ENCODE data around the gene DUSP3.

DUSP3 gene

DNA sequence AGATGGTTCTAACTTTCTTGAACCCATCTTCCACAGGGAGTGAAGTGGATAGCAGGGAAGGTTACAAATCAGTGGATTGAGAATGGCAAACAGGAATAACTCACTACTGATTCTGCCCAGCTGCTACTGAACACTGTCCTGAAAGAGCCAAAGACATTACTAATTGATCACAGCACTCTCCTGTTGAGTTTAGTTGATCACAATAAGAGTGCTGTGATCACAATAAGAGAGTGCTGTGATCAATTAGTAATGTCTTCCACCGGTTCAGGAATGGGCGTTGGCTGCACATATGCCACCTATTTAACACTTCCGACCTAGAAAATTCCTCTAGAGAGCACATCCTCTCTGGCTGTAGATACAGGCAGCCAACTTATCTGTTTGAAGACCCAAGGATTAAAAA is 12.8 kb upstream of the DUSP3 start:
- peaks cover 9% of the 10 kb centered on the region; the same call in 1 of the 2 replicates for H3K27me3 ChIP-seq (ENCODE audit: low read depth, low read length)
- no peaks in the 10 kb centered on the region for H3K79me2 ChIP-seq (ENCODE audit: low read length)
- peak overlapping the region; percentile 31 for H3K4me2 ChIP-seq (ENCODE audit: low read length)
- no peaks in the 10 kb centered on the region for H3K36me3 ChIP-seq (replicated peaks; ENCODE audit: low read depth, low read length)
- peak overlapping the region; percentile 42 for H3K4me3 ChIP-seq (ENCODE audit: low read length)
- TF ChIP-seq, protein P1, sequence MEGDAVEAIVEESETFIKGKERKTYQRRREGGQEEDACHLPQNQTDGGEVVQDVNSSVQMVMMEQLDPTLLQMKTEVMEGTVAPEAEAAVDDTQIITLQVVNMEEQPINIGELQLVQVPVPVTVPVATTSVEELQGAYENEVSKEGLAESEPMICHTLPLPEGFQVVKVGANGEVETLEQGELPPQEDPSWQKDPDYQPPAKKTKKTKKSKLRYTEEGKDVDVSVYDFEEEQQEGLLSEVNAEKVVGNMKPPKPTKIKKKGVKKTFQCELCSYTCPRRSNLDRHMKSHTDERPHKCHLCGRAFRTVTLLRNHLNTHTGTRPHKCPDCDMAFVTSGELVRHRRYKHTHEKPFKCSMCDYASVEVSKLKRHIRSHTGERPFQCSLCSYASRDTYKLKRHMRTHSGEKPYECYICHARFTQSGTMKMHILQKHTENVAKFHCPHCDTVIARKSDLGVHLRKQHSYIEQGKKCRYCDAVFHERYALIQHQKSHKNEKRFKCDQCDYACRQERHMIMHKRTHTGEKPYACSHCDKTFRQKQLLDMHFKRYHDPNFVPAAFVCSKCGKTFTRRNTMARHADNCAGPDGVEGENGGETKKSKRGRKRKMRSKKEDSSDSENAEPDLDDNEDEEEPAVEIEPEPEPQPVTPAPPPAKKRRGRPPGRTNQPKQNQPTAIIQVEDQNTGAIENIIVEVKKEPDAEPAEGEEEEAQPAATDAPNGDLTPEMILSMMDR (IDR thresholded peaks at IDR 0.05; ENCODE audit: low read depth, low read length) = no peak
- TF ChIP-seq EZH2phosphoT487 (IDR thresholded peaks at IDR 0.05; ENCODE audit: low read depth) = no peak
- H3K4me1 ChIP-seq (ENCODE audit: low read length) = 0 out of 2 replicates have a peak, but pooled peaks cover 5% of the 10 kb centered on the region
- no peaks in the 10 kb centered on the region for H3K9me3 ChIP-seq (ENCODE audit: insufficient read depth, low read length)
- H4K20me1 ChIP-seq (ENCODE audit: insufficient read depth, low read length) = no peaks in the 10 kb centered on the region
- H3K27ac ChIP-seq (ENCODE audit: low read length) = no peak overlapping the region
- H3K9ac ChIP-seq (ENCODE audit: low read length) = no peak overlapping the region
- peak overlapping the region; percentile 63 for H2AFZ ChIP-seq (ENCODE audit: low read depth, low read length)

DNA sequence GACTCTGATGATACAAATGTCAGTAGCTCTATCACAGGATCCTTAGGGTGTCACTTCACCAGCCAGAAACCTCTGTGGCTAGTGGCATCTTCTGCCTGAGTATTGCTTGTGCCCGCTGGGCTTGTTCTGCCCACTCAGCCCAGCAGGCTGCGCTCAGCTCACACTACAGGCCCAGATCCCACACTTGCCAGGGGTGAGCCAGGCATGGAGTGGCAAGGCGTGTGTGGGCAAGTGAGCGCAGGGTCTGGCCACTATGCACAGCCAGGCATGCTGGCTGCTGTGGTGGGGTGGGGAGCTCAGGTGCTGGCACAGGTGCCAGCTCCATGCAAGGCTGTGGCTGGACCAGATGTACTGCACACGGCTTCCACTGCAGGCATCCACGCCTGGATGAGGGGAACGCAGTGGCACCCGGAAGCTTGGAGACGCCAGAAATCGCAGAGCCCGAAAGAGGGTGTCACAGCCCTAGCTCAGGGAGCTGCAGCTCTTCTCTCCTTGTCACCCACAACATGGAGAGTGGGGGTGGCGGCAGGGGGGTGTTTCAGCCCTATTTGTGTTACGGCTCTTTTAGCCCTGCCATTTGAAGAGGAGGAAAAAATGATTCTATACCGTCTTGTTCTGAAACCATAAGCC is 11.6 kb upstream of the DUSP3 start:
- H3K4me1 ChIP-seq (ENCODE audit: low read length) = 0 out of 2 replicates have a peak, but pooled peaks cover 5% of the 10 kb centered on the region
- no peaks in the 10 kb centered on the region for H3K36me3 ChIP-seq (replicated peaks; ENCODE audit: low read depth, low read length)
- no peak overlapping the region for H3K4me3 ChIP-seq (ENCODE audit: low read length)
- no peak overlapping the region for H3K9ac ChIP-seq (ENCODE audit: low read length)
- H4K20me1 ChIP-seq (ENCODE audit: insufficient read depth, low read length) = no peaks in the 10 kb centered on the region
- H3K27me3 ChIP-seq (ENCODE audit: low read depth, low read length) = peaks cover 9% of the 10 kb centered on the region; the same call in 1 of the 2 replicates
- H2AFZ ChIP-seq (ENCODE audit: low read depth, low read length) = no peak overlapping the region
- no peak overlapping the region for H3K27ac ChIP-seq (ENCODE audit: low read length)
- TF ChIP-seq, protein P1 (IDR thresholded peaks at IDR 0.05; ENCODE audit: low read depth, low read length) = no peak
- TF ChIP-seq EZH2phosphoT487 (IDR thresholded peaks at IDR 0.05; ENCODE audit: low read depth) = no peak
- no peaks in the 10 kb centered on the region for H3K9me3 ChIP-seq (ENCODE audit: insufficient read depth, low read length)
- H3K4me2 ChIP-seq (ENCODE audit: low read length) = no peak overlapping the region
- H3K79me2 ChIP-seq (ENCODE audit: low read length) = no peaks in the 10 kb centered on the region

DNA sequence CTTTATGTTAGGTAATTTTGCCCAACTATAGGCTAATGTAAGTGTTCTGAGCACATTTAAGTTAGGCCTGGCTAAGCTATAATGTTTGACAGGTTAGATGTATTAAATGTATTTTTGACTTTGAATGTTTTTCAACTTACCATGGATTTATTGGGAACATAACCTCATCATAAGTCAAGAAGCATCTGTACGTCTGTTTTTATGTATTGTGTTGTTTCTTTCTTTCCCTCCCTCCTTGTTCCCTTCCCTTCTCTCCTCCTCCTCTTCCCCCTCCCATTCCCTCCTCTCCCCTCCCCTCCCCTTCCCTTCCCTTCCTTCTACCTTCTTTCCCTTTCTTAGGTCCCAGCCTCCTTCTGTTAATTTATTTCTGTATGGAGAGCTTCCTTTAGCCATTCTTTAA is 10.7 kb upstream of the DUSP3 start:
- Histone ChIP-seq H4K20me1 (ENCODE audit: insufficient read depth, low read length) (no peaks in the 10 kb centered on the region), H3K36me3 (replicated peaks; ENCODE audit: low read depth, low read length) (no peaks in the 10 kb centered on the region), H3K27me3 (ENCODE audit: low read depth, low read length) (peaks cover 11% of the 10 kb centered on the region; the same call in 1 of the 2 replicates), H3K4me1 (ENCODE audit: low read length) (0 out of 2 replicates have a peak, but pooled peaks cover 5% of the 10 kb centered on the region), H3K9ac (ENCODE audit: low read length) (no peak overlapping the region), H3K79me2 (ENCODE audit: low read length) (no peaks in the 10 kb centered on the region), H3K4me3 (ENCODE audit: low read length) (no peak overlapping the region), H3K9me3 (ENCODE audit: insufficient read depth, low read length) (no peaks in the 10 kb centered on the region), H3K27ac (ENCODE audit: low read length) (no peak overlapping the region), H3K4me2 (ENCODE audit: low read length) (no peak overlapping the region), H2AFZ (ENCODE audit: low read depth, low read length) (no peak overlapping the region)
- no peak for TF ChIP-seq EZH2phosphoT487 (IDR thresholded peaks at IDR 0.05; ENCODE audit: low read depth)
- TF ChIP-seq, protein P1 (IDR thresholded peaks at IDR 0.05; ENCODE audit: low read depth, low read length) = no peak

DNA sequence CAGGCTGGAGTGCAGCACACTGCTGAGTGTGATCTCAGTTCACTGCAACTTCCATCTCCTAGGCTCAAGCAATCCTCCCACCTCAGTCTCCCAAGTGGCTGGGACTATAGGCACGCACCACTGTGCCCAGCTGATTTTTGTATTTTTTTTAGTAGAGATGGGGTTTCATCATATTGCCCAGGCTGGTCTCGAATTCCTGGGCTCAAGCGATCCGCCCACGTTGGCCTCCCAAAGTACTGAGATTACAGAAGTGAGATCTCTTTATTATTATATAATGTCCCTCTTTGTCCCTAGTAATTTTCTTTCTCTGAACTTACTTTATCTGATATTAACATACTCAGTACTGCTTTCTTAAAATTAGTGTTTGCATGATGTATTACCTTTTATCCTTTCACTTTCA is 9.8 kb upstream of the DUSP3 start:
- no peaks in the 10 kb centered on the region for H4K20me1 ChIP-seq (ENCODE audit: insufficient read depth, low read length)
- no peak overlapping the region for H3K4me2 ChIP-seq (ENCODE audit: low read length)
- H3K9ac ChIP-seq (ENCODE audit: low read length) = no peak overlapping the region
- no peaks in the 10 kb centered on the region for H3K9me3 ChIP-seq (ENCODE audit: insufficient read depth, low read length)
- H3K4me3 ChIP-seq (ENCODE audit: low read length) = no peak overlapping the region
- peaks cover 16% of the 10 kb centered on the region; the same call in 1 of the 2 replicates for H3K27me3 ChIP-seq (ENCODE audit: low read depth, low read length)
- no peaks in the 10 kb centered on the region for H3K79me2 ChIP-seq (ENCODE audit: low read length)
- 0 out of 2 replicates have a peak, but pooled peaks cover 5% of the 10 kb centered on the region for H3K4me1 ChIP-seq (ENCODE audit: low read length)
- H3K36me3 ChIP-seq (replicated peaks; ENCODE audit: low read depth, low read length) = no peaks in the 10 kb centered on the region
- H2AFZ ChIP-seq (ENCODE audit: low read depth, low read length) = no peak overlapping the region
- H3K27ac ChIP-seq (ENCODE audit: low read length) = no peak overlapping the region
- no peak for TF ChIP-seq EZH2phosphoT487 (IDR thresholded peaks at IDR 0.05; ENCODE audit: low read depth)
- TF ChIP-seq, protein P1 (IDR thresholded peaks at IDR 0.05; ENCODE audit: low read depth, low read length) = no peak
